ENCODE measurements around the gene DNAJC6. TPM values are rescaled to one million over a fixed set of nuclear protein-coding genes. Genes with fewer than 3 reads are reported as not detected.
A peak's percentile ranks its signal among the peaks of the same experiment; 100 is the strongest.

DNAJC6 gene
- polyA plus RNA-seq, 2 of the 4 experiments (the other 2 are of a cell fraction), result 3.0 to 5.0 TPM

GRCh38 chr1:65421351-65422025 is 112.1 kb downstream of the DNAJC6 start (continued):
- TF ChIP-seq CTCF (IDR thresholded peaks at IDR 0.05), result no peak
- no peak for TF ChIP-seq PHF8 (IDR thresholded peaks at IDR 0.05; ENCODE audit: borderline replicate concordance, low read depth)
- TF ChIP-seq EHMT2 (IDR thresholded peaks at IDR 0.05; ENCODE audit: low read depth), result no peak
- TF ChIP-seq TP53 (CRISPR knock-in tag; IDR thresholded peaks at IDR 0.05), result no peak
- TF ChIP-seq EHF (CRISPR knock-in tag; IDR thresholded peaks at IDR 0.05), result no peak
- no peak for TF ChIP-seq MAX (IDR thresholded peaks at IDR 0.05)
- no peak for TF ChIP-seq JUNB (IDR thresholded peaks at IDR 0.05)

GRCh38 chr1:65422241-65423203 is 113.2 kb downstream of the DNAJC6 start:
- ChIA-PET POLR2A (no interaction called here), CTCF (interaction anchor here (1.5 to 1.6 kb wide), 2 partner anchors 152 to 265 kb away, joined by 3 to 8 read pairs; no protein-coding TSS in a partner anchor)
- H3K4me2 ChIP-seq, result peak overlapping the region; percentile 89
- H3K27ac ChIP-seq, result peak overlapping the region; percentile 90 to 99
- no peak for ATAC-seq
- peak in 1 of 2 experiments; percentile 38 for DNase-seq (ENCODE audit: low read depth in 1 of 2, low spot score in 1 of 2)
- WGBS (ENCODE audit: missing lambda C conversion rate), result 84% methylated on average over 12 of the region's 12 CpGs
- FAIRE-seq, result no peak
- no peaks in the 10 kb centered on the region for H3K9me3 ChIP-seq
- peaks cover 69% of the 10 kb centered on the region for H3K4me1 ChIP-seq
- TF ChIP-seq SMC3 (IDR thresholded peaks at IDR 0.05) (no peak), JUN (IDR thresholded peaks at IDR 0.05) (no peak), FOSL2 (IDR thresholded peaks at IDR 0.05) (no peak), FOSL2 (CRISPR knock-in tag; IDR thresholded peaks at IDR 0.05) (no peak), FOXS1 (CRISPR knock-in tag; IDR thresholded peaks at IDR 0.05) (no peak), ATOH8 (CRISPR knock-in tag; IDR thresholded peaks at IDR 0.05; ENCODE audit: low read depth) (no peak), RFX5 (IDR thresholded peaks at IDR 0.05) (no peak), HDAC2 (IDR thresholded peaks at IDR 0.05) (no peak), PHF8 (IDR thresholded peaks at IDR 0.05; ENCODE audit: borderline replicate concordance, low read depth) (no peak), ESRRA (IDR thresholded peaks at IDR 0.05; ENCODE audit: borderline replicate concordance, low read length) (no peak)
- peak overlapping the region; percentile 85 for H3K4me3 ChIP-seq

GRCh38 chr1:65423884-65424572 is 114.7 kb downstream of the DNAJC6 start:
- TF ChIP-seq GATA3 (IDR thresholded peaks at IDR 0.05; ENCODE audit: borderline replicate concordance) (peak; percentile 55; the same call in 1 of the 2 replicates), ZNF302 (CRISPR knock-in tag; IDR thresholded peaks at IDR 0.05) (no peak), E2F6 (IDR thresholded peaks at IDR 0.05; ENCODE audit: borderline replicate concordance, low read depth) (no peak), JUNB (IDR thresholded peaks at IDR 0.05) (peak; percentile 72), FOSL2 (IDR thresholded peaks at IDR 0.05) (peak; percentile 85), FOSL2 (CRISPR knock-in tag; IDR thresholded peaks at IDR 0.05) (peak; percentile 91), RAD21 (conservative IDR thresholded peaks at IDR 0.05 in 1 of 2, IDR thresholded peaks at IDR 0.05 in 1 of 2) (peak in 1 of 2 experiments; percentile 6; a peak in 1 of 5 replicates), CEBPB (IDR thresholded peaks at IDR 0.05) (peak; percentile 30 to 80; a peak in 2 of 4 replicates), EP300 (IDR thresholded peaks at IDR 0.05) (peak in 1 of 2 experiments; percentile 18; a peak in 1 of 5 replicates), ZSCAN20 (CRISPR knock-in tag; IDR thresholded peaks at IDR 0.05) (no peak)
- 0% methylated on average over 2 of the region's 2 CpGs for WGBS (ENCODE audit: missing lambda C conversion rate)
- ATAC-seq (0 out of 6 replicates have a peak, but pooled peaks of 1 of the 2 experiments have one; percentile 17), DNase-seq (ENCODE audit: low read depth in 1 of 2, low spot score in 1 of 2) (peak; percentile 56 to 73), FAIRE-seq (no peak)
- Histone ChIP-seq H3K4me2 (peak overlapping the region; percentile 89), H3K4me3 (no peak overlapping the region), H3K9me3 (no peaks in the 10 kb centered on the region), H3K27ac (peak overlapping the region; percentile 87 to 90), H3K4me1 (peaks cover 55% of the 10 kb centered on the region)
- ChIA-PET CTCF (interaction anchor here (1.6 kb wide), 1 partner anchor 264 kb away, joined by 8 read pairs; no protein-coding TSS in a partner anchor), POLR2A (no interaction called here)

Data from A549 (cell line).